Neural cell (in vitro differentiated cells): ENCODE measurements around the gene ZNF554.

Source experiments
- CTCF ChIP-seq: fragments of 450-650 bp; IDR thresholded peaks from 2 replicates; pipeline ENCODE4 v1.5.1; 2014; ENCODE audit warnings: antibody characterized with exemption, mild to moderate bottlenecking, moderate library complexity; ENCODE audit not compliant: poor library complexity, severe bottlenecking
- EP300 ChIP-seq: fragments of 450-650 bp; conservative IDR thresholded peaks from 2 replicates; pipeline ENCODE4 v1.6.1; 2014; ENCODE audit warnings: antibody characterized with exemption, mild to moderate bottlenecking, moderate library complexity; ENCODE audit not compliant: poor library complexity, severe bottlenecking
- EZH2 ChIP-seq: fragments of 200-600, 300-800 bp; shearing (Covaris generic), sonication (generic); IDR thresholded peaks from 2 replicates; pipeline ENCODE4 v1.6.1; 2014; ENCODE audit warnings: antibody characterized with exemption, low read length, borderline replicate concordance, mild to moderate bottlenecking; ENCODE audit not compliant: insufficient read depth, poor library complexity, severe bottlenecking
- MXI1 ChIP-seq: fragments of 450-650 bp; conservative IDR thresholded peaks from 2 replicates; pipeline ENCODE4 v1.6.1; 2014; ENCODE audit warnings: antibody characterized with exemption, mild to moderate bottlenecking; ENCODE audit not compliant: poor library complexity, severe bottlenecking
- POLR2AphosphoS5 ChIP-seq: IDR thresholded peaks from 2 replicates; pipeline ENCODE4 v1.6.1; 2012
- REST ChIP-seq: IDR thresholded peaks from 2 replicates; pipeline ENCODE4 v1.6.1; 2012; ENCODE audit warnings: borderline replicate concordance

- no peak for TF ChIP-seq CTCF
- no peak for TF ChIP-seq POLR2AphosphoS5
- TF ChIP-seq EP300 = no peak
- TF ChIP-seq EZH2 = no peak
- no peak for TF ChIP-seq MXI1
- TF ChIP-seq REST = no peak
These were observed 13.5 kb upstream of the ZNF554 start for GRCh38 chr19:2805991-2806649.
